SK-N-SH treated with all-trans-retinoic acid at 6 μM for 48 hours (cell line): Measurements from ENCODE around the gene OR5AU1.

ENCODE experiments used
- ATAC-seq: fragments of 200-7000 bp; cut with Tn5 transposase; 3 replicates; pipeline ENCODE4 v1.9.1; 2020; ENCODE audit warnings: mild to moderate bottlenecking, moderate library complexity
- ARNTL ChIP-seq: fragments of 450-650 bp; formaldehyde crosslinking; IDR thresholded peaks from 2 replicates; pipeline ENCODE4 v1.5.0; 2020; ENCODE audit warnings: low read depth, mild to moderate bottlenecking, moderate library complexity, borderline replicate concordance
- CSDC2 ChIP-seq: fragments of 250-450 bp; sonication (Bioruptor Pico); IDR thresholded peaks from 2 replicates; pipeline ENCODE4 v1.5.0; 2020; ENCODE audit warnings: mild to moderate bottlenecking, moderate library complexity
- ESRRG ChIP-seq: fragments of 250-450 bp; sonication (Bioruptor Pico); IDR thresholded peaks from 2 replicates; pipeline ENCODE4 v1.6.1; 2021; ENCODE audit warnings: mild to moderate bottlenecking
- GLIS3 ChIP-seq: fragments of 250-450 bp; sonication (Bioruptor Pico); IDR thresholded peaks from 2 replicates; pipeline ENCODE4 v1.5.0; 2020; ENCODE audit warnings: mild to moderate bottlenecking, moderate library complexity
- ISL1 ChIP-seq: fragments of 250-450 bp; sonication (Bioruptor Pico); IDR thresholded peaks from 2 replicates; pipeline ENCODE4 v2.1.2; 2022; ENCODE audit warnings: mild to moderate bottlenecking, moderate library complexity
- OSR1 ChIP-seq: fragments of 250-450 bp; sonication (Bioruptor Pico); IDR thresholded peaks from 2 replicates; pipeline ENCODE4 v1.8.0; 2022; ENCODE audit warnings: moderate library complexity, mild to moderate bottlenecking, inconsistent platforms
- PPARA ChIP-seq: fragments of 250-450 bp; sonication (Bioruptor Pico); IDR thresholded peaks from 2 replicates; pipeline ENCODE4 v1.5.0; 2020; ENCODE audit warnings: mild to moderate bottlenecking, borderline replicate concordance
- RARB ChIP-seq: fragments of 250-450 bp; sonication (Bioruptor Pico); IDR thresholded peaks from 2 replicates; pipeline ENCODE4 v1.8.0; 2021; ENCODE audit warnings: mild to moderate bottlenecking, moderate library complexity
- SNAI2 ChIP-seq: fragments of 250-450 bp; sonication (Bioruptor Pico); IDR thresholded peaks from 2 replicates; pipeline ENCODE4 v1.5.0; 2020; ENCODE audit warnings: mild to moderate bottlenecking, moderate library complexity
- TCF4 ChIP-seq: fragments of 250-450 bp; sonication (Bioruptor Pico); IDR thresholded peaks from 2 replicates; pipeline ENCODE4 v1.8.0; 2021; ENCODE audit warnings: mild to moderate bottlenecking, moderate library complexity, borderline replicate concordance
- TOX ChIP-seq: fragments of 250-450 bp; sonication (Bioruptor Pico); IDR thresholded peaks from 2 replicates; pipeline ENCODE4 v1.8.0; 2021; ENCODE audit warnings: mild to moderate bottlenecking, moderate library complexity, borderline replicate concordance
- ZC3H10 ChIP-seq: fragments of 250-450 bp; sonication (Bioruptor Pico); IDR thresholded peaks from 2 replicates; pipeline ENCODE4 v1.5.1; 2021; ENCODE audit warnings: mild to moderate bottlenecking, moderate library complexity
- ZFP30 ChIP-seq: fragments of 450-650 bp; formaldehyde crosslinking; IDR thresholded peaks from 2 replicates; pipeline ENCODE4 v1.5.0; 2022; ENCODE audit warnings: mild to moderate bottlenecking, moderate library complexity
- ZNF565 ChIP-seq: fragments of 450-650 bp; formaldehyde crosslinking; conservative IDR thresholded peaks from 2 replicates; pipeline ENCODE4 v1.5.0; 2020; ENCODE audit warnings: low read depth, mild to moderate bottlenecking, moderate library complexity
- ZNF70 ChIP-seq: fragments of 450-650 bp; formaldehyde crosslinking; IDR thresholded peaks from 2 replicates; pipeline ENCODE4 v1.5.0; 2020; ENCODE audit warnings: mild to moderate bottlenecking, moderate library complexity
- ZNF8 ChIP-seq: fragments of 450-650 bp; formaldehyde crosslinking; IDR thresholded peaks from 2 replicates; pipeline ENCODE4 v1.5.0; 2020; ENCODE audit warnings: mild to moderate bottlenecking, moderate library complexity
- TF ChIP-seq, protein P1 (sequence below): fragments of 250-450 bp; sonication (Bioruptor Pico); IDR thresholded peaks from 2 replicates; pipeline ENCODE4 v1.8.0; 2020; ENCODE audit warnings: mild to moderate bottlenecking, moderate library complexity, borderline replicate concordance
- TF ChIP-seq, protein P2 (sequence below): fragments of 250-450 bp; sonication (Bioruptor Pico); IDR thresholded peaks from 2 replicates; pipeline ENCODE4 v1.5.0; 2020; ENCODE audit warnings: mild to moderate bottlenecking, moderate library complexity
- TF ChIP-seq, protein P3 (sequence below): fragments of 250-450 bp; sonication (Bioruptor Pico); IDR thresholded peaks from 2 replicates; pipeline ENCODE4 v1.5.1; 2020; ENCODE audit warnings: low read depth, mild to moderate bottlenecking, moderate library complexity
- TF ChIP-seq, protein P4 (sequence below): fragments of 250-450 bp; sonication (Bioruptor Pico); IDR thresholded peaks from 2 replicates; pipeline ENCODE4 v1.5.1; 2021; ENCODE audit warnings: mild to moderate bottlenecking, moderate library complexity
- TF ChIP-seq, protein P5 (sequence below): fragments of 250-450 bp; sonication (Bioruptor Pico); IDR thresholded peaks from 2 replicates; pipeline ENCODE4 v1.8.0; 2021; ENCODE audit warnings: low read depth, mild to moderate bottlenecking, moderate library complexity, borderline replicate concordance

The OR5AU1 gene

DNA sequence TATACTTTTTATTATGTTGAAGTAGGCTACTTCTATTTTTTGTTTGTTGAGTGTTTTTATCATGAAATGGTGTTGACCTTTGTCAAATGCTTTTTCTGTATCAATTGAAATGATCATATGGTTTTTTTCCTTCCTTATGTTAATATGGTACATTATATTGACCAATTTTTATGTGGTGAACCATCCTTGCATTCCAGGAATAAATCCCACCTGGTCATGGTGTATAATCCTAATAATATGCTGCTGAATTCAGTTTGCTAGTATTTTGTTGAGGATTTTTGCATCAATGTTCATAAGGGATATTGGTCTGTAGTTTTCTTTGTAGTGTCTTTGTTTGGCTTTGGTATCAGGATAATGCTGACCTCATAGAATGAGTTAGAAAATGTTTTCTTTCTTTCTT, 10.4 kb downstream of the OR5AU1 start:
- no peak for ATAC-seq
- TF ChIP-seq TCF4 (CRISPR knock-in tag) (no peak), RARB (CRISPR knock-in tag) (no peak)
- TF ChIP-seq, protein P1, sequence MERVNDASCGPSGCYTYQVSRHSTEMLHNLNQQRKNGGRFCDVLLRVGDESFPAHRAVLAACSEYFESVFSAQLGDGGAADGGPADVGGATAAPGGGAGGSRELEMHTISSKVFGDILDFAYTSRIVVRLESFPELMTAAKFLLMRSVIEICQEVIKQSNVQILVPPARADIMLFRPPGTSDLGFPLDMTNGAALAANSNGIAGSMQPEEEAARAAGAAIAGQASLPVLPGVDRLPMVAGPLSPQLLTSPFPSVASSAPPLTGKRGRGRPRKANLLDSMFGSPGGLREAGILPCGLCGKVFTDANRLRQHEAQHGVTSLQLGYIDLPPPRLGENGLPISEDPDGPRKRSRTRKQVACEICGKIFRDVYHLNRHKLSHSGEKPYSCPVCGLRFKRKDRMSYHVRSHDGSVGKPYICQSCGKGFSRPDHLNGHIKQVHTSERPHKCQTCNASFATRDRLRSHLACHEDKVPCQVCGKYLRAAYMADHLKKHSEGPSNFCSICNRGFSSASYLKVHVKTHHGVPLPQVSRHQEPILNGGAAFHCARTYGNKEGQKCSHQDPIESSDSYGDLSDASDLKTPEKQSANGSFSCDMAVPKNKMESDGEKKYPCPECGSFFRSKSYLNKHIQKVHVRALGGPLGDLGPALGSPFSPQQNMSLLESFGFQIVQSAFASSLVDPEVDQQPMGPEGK, result no peak
- TF ChIP-seq, protein P2, sequence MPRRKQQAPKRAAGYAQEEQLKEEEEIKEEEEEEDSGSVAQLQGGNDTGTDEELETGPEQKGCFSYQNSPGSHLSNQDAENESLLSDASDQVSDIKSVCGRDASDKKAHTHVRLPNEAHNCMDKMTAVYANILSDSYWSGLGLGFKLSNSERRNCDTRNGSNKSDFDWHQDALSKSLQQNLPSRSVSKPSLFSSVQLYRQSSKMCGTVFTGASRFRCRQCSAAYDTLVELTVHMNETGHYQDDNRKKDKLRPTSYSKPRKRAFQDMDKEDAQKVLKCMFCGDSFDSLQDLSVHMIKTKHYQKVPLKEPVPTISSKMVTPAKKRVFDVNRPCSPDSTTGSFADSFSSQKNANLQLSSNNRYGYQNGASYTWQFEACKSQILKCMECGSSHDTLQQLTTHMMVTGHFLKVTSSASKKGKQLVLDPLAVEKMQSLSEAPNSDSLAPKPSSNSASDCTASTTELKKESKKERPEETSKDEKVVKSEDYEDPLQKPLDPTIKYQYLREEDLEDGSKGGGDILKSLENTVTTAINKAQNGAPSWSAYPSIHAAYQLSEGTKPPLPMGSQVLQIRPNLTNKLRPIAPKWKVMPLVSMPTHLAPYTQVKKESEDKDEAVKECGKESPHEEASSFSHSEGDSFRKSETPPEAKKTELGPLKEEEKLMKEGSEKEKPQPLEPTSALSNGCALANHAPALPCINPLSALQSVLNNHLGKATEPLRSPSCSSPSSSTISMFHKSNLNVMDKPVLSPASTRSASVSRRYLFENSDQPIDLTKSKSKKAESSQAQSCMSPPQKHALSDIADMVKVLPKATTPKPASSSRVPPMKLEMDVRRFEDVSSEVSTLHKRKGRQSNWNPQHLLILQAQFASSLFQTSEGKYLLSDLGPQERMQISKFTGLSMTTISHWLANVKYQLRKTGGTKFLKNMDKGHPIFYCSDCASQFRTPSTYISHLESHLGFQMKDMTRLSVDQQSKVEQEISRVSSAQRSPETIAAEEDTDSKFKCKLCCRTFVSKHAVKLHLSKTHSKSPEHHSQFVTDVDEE, result no peak

DNA sequence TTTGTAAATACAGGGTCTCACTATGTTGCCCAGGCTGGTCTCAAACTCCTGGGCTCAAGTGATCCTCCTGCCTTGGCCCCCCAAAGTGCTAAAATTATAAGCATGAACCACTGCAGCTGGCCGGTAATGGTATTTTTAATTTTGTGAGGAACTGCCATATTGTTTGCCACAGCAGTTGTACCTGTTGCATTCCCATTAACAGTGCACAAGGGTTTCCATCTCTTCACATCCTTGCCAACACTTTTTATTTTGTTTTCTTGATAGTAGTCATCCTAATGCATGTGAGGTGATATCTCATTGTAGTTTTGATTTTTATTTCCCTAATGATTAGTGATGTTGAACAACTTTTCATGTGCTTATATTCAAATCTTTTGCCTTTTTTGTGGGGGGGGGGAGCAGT, 13.5 kb downstream of the OR5AU1 start:
- TF ChIP-seq ZNF8 (no peak), SNAI2 (CRISPR knock-in tag) (no peak), CSDC2 (CRISPR knock-in tag) (no peak), PPARA (no peak), ZC3H10 (CRISPR knock-in tag) (no peak), ISL1 (CRISPR knock-in tag) (no peak), ZFP30 (no peak), OSR1 (CRISPR knock-in tag) (no peak)
- TF ChIP-seq, protein P3, sequence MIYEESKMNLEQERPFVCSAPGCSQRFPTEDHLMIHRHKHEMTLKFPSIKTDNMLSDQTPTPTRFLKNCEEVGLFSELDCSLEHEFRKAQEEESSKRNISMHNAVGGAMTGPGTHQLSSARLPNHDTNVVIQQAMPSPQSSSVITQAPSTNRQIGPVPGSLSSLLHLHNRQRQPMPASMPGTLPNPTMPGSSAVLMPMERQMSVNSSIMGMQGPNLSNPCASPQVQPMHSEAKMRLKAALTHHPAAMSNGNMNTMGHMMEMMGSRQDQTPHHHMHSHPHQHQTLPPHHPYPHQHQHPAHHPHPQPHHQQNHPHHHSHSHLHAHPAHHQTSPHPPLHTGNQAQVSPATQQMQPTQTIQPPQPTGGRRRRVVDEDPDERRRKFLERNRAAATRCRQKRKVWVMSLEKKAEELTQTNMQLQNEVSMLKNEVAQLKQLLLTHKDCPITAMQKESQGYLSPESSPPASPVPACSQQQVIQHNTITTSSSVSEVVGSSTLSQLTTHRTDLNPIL (CRISPR knock-in tag), result no peak
- TF ChIP-seq, protein P4, sequence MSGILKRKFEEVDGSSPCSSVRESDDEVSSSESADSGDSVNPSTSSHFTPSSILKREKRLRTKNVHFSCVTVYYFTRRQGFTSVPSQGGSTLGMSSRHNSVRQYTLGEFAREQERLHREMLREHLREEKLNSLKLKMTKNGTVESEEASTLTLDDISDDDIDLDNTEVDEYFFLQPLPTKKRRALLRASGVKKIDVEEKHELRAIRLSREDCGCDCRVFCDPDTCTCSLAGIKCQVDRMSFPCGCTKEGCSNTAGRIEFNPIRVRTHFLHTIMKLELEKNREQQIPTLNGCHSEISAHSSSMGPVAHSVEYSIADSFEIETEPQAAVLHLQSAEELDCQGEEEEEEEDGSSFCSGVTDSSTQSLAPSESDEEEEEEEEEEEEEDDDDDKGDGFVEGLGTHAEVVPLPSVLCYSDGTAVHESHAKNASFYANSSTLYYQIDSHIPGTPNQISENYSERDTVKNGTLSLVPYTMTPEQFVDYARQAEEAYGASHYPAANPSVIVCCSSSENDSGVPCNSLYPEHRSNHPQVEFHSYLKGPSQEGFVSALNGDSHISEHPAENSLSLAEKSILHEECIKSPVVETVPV, result no peak
- no peak for ATAC-seq

DNA sequence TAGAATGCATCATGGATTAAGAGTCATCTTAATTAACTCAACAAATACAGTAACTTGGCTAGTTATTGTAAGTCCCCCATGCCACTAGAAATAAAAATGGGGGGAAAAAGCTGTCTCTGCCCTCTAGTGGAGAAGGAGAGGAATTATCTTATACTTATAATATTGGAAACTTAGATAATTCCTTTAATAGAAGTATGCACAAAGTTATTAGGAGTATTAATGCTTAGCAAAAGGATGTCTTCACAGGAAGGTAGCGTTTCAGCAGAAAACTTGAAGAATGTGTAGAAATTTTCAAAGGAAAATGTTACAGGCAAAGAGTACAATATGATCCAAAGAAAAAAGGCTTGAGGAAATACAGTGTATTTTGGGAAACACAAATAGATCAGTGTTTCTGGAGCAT, 19.8 kb downstream of the OR5AU1 start:
- peak; percentile 54 for ATAC-seq
- TF ChIP-seq OSR1 (CRISPR knock-in tag), result no peak

DNA sequence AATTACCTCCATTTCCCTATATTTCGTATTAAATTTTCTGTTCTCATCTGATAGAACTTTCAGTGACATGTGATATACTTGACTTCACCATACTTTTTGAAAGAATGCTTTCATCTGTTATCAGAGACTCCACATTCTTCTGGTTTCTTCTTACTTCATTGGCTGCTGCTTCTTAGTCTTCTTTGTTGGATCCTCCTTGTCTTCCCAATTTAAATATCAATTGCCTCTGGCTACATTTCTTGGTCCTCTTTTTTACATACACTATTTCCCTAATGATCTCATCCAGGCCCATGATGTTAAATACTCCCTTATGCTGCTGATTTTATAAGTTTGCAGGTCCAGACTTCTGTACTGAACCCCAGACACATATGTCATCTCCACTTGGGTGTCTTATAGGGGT, 22.0 kb downstream of the OR5AU1 start:
- ATAC-seq, result no peak
- TF ChIP-seq OSR1 (CRISPR knock-in tag), result no peak
- no peak for TF ChIP-seq ESRRG (CRISPR knock-in tag)
- TF ChIP-seq, protein P3 (CRISPR knock-in tag), result no peak
- TF ChIP-seq PPARA, result no peak
- TF ChIP-seq, protein P2, result no peak
- TF ChIP-seq TCF4 (CRISPR knock-in tag), result no peak
- no peak for TF ChIP-seq CSDC2 (CRISPR knock-in tag)
- no peak for TF ChIP-seq ZC3H10 (CRISPR knock-in tag)
- TF ChIP-seq, protein P5, sequence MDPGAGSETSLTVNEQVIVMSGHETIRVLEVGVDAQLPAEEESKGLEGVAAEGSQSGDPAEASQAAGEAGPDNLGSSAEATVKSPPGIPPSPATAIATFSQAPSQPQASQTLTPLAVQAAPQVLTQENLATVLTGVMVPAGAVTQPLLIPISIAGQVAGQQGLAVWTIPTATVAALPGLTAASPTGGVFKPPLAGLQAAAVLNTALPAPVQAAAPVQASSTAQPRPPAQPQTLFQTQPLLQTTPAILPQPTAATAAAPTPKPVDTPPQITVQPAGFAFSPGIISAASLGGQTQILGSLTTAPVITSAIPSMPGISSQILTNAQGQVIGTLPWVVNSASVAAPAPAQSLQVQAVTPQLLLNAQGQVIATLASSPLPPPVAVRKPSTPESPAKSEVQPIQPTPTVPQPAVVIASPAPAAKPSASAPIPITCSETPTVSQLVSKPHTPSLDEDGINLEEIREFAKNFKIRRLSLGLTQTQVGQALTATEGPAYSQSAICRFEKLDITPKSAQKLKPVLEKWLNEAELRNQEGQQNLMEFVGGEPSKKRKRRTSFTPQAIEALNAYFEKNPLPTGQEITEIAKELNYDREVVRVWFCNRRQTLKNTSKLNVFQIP (CRISPR knock-in tag), result no peak
- no peak for TF ChIP-seq GLIS3 (CRISPR knock-in tag)
- TF ChIP-seq RARB (CRISPR knock-in tag), result no peak
- TF ChIP-seq ARNTL (CRISPR knock-in tag), result no peak
- no peak for TF ChIP-seq ZNF70
- TF ChIP-seq, protein P1, result no peak
- no peak for TF ChIP-seq ZFP30
- no peak for TF ChIP-seq ZNF565
- TF ChIP-seq SNAI2 (CRISPR knock-in tag), result no peak
- TF ChIP-seq ISL1 (CRISPR knock-in tag), result no peak
- no peak for TF ChIP-seq TOX
